GM23338 (cell line): Measurements from ENCODE around the gene PLEKHS1. TPM values are rescaled to one million over a fixed set of nuclear protein-coding genes. Genes with fewer than 3 reads are reported as not detected.

ENCODE experiments used
- ATAC-seq: fragments of 200-7000 bp; cut with Tn5 transposase; 3 replicates; pipeline ENCODE4 v1.9.1; 2020
- DNase-seq: peaks from one replicate; pipeline ENCODE4 v3.0.0-alpha.2; 2015; ENCODE audit warnings: low spot score
- H2AFZ ChIP-seq: fragments of 200-600 bp; sonication (generic); 2 replicates; pipeline ENCODE4 v1.8.0; 2016; ENCODE audit warnings: antibody characterized with exemption, mild to moderate bottlenecking, moderate library complexity
- H3F3A ChIP-seq: fragments of 200-600 bp; sonication (generic); replicated peaks from 2 replicates; pipeline ENCODE4 v1.8.0; 2017; ENCODE audit warnings: antibody characterized with exemption, mixed run types, low read depth
- H3K27ac ChIP-seq: fragments of 200-600 bp; sonication (generic); 2 replicates; pipeline ENCODE4 v1.6.1; 2016; ENCODE audit warnings: low read depth
- H3K27me3 ChIP-seq: fragments of 200-600 bp; sonication (generic); 2 replicates; pipeline ENCODE4 v1.8.0; 2016; ENCODE audit warnings: mild to moderate bottlenecking, mixed run types, moderate library complexity; ENCODE audit not compliant: insufficient read depth
- H3K36me3 ChIP-seq: fragments of 200-600 bp; sonication (generic); 2 replicates; pipeline ENCODE4 v1.8.0; 2016; ENCODE audit warnings: mild to moderate bottlenecking; ENCODE audit not compliant: insufficient read depth
- H3K4me1 ChIP-seq: fragments of 200-600 bp; sonication (generic); 2 replicates; pipeline ENCODE4 v1.8.0; 2016; ENCODE audit warnings: mild to moderate bottlenecking, moderate library complexity; ENCODE audit not compliant: insufficient read depth
- H3K4me2 ChIP-seq: fragments of 200-600 bp; sonication (generic); 2 replicates; pipeline ENCODE4 v1.7.1; 2017; ENCODE audit warnings: mixed run types
- H3K4me3 ChIP-seq: fragments of 200-600 bp; sonication (generic); 2 replicates; pipeline ENCODE4 v1.6.1; 2016; ENCODE audit warnings: mixed run types
- H3K79me2 ChIP-seq: fragments of 200-600 bp; sonication (generic); replicated peaks from 2 replicates; pipeline ENCODE4 v1.8.0; 2017; ENCODE audit warnings: mild to moderate bottlenecking; ENCODE audit not compliant: insufficient read depth
- H3K9me2 ChIP-seq: fragments of 200-600 bp; sonication (generic); 2 replicates; pipeline ENCODE4 v1.8.0; 2017; ENCODE audit not compliant: insufficient read depth
- H4K20me1 ChIP-seq: fragments of 200-600 bp; sonication (generic); replicated peaks from 2 replicates; pipeline ENCODE4 v1.8.0; 2017; ENCODE audit warnings: mild to moderate bottlenecking; ENCODE audit not compliant: insufficient read depth
- H3K27ac Mint-ChIP-seq: 2 replicates; pipeline ENCODE4 v1.8.0; 2020; ENCODE audit warnings: inconsistent platforms, mild to moderate bottlenecking, moderate library complexity, mixed read lengths
- H3K27me3 Mint-ChIP-seq: 3 replicates; pipeline ENCODE4 v1.8.0; 2022; ENCODE audit warnings: low read depth, mild to moderate bottlenecking, moderate library complexity, mixed read lengths, inconsistent platforms; ENCODE audit not compliant: insufficient read depth, poor library complexity
- H3K36me3 Mint-ChIP-seq: 3 replicates; pipeline ENCODE4 v1.8.0; 2021; ENCODE audit warnings: low read depth, mild to moderate bottlenecking, inconsistent platforms, moderate library complexity, mixed read lengths
- H3K4me1 Mint-ChIP-seq: 3 replicates; pipeline ENCODE4 v1.8.0; 2020; ENCODE audit warnings: mild to moderate bottlenecking, inconsistent platforms, mixed read lengths
- H3K4me3 Mint-ChIP-seq: 3 replicates; pipeline ENCODE4 v1.8.0; 2021; ENCODE audit warnings: moderate library complexity, mild to moderate bottlenecking, inconsistent platforms, mixed read lengths
- H3K9me3 Mint-ChIP-seq: 3 replicates; pipeline ENCODE4 v1.8.0; 2020; ENCODE audit warnings: moderate library complexity, mild to moderate bottlenecking, inconsistent platforms, mixed read lengths
- CREB1 ChIP-seq: fragments of 250-450 bp; sonication (Bioruptor Pico); IDR thresholded peaks from 2 replicates; pipeline ENCODE4 v1.5.0; 2020; ENCODE audit warnings: low read depth, mild to moderate bottlenecking, moderate library complexity
- EZH2 ChIP-seq: fragments of 200-600 bp; sonication (generic); IDR thresholded peaks from one replicate; pipeline ENCODE4 v1.8.0; 2017; ENCODE audit warnings: antibody characterized with exemption, mild to moderate bottlenecking, low read depth; ENCODE audit not compliant: unreplicated experiment
- JUNB ChIP-seq: IDR thresholded peaks from one replicate; pipeline ENCODE4 v1.6.1; 2016; ENCODE audit warnings: antibody characterized with exemption; ENCODE audit not compliant: unreplicated experiment
- NANOG ChIP-seq: IDR thresholded peaks from 2 replicates; pipeline ENCODE4 v1.6.1; 2016; ENCODE audit warnings: antibody characterized with exemption, borderline replicate concordance
- STAT1 ChIP-seq: IDR thresholded peaks from one replicate; pipeline ENCODE4 v1.6.1; 2016; ENCODE audit warnings: antibody characterized with exemption; ENCODE audit not compliant: unreplicated experiment
- ZNF114 ChIP-seq: fragments of 250-450 bp; sonication (Bioruptor Pico); IDR thresholded peaks from 2 replicates; pipeline ENCODE4 v1.5.0; 2020; ENCODE audit warnings: mild to moderate bottlenecking, moderate library complexity
- polyA plus RNA-seq: library from polyadenylated mRNA; unstranded; fragments of >200 nt; fragmentation: Nextera tagmentation; extraction: Ambion mirVana; gene quantifications from 2 replicates; pipeline ENCODE4 v1.2.1, GENCODE V29; 2016
- total RNA-seq: library from RNA; depleted of rRNA; stranded (reverse); fragments of >200 nt; shearing (Covaris generic); gene quantifications from 2 replicates; pipeline ENCODE4 v1.2.3, GENCODE V29; 2014
- TF ChIP-seq, protein P1 (sequence below), 2 experiments: fragments of 200-600 bp in 1 of 2; sonication (generic) in 1 of 2; conservative IDR thresholded peaks; 2 replicates each; pipeline versions ENCODE4 v1.5.1 to v1.6.1; 2016 to 2017; ENCODE audit warnings: antibody characterized with exemption in 2 of 2, low read depth in 2 of 2, mild to moderate bottlenecking in 2 of 2, moderate library complexity in 1 of 2
- TF ChIP-seq, protein P2 (sequence below): IDR thresholded peaks from one replicate; pipeline ENCODE4 v1.6.1; 2018; ENCODE audit warnings: antibody characterized with exemption; ENCODE audit not compliant: unreplicated experiment

PLEKHS1 gene
- total and polyA plus RNA-seq, 2 experiments from 2014 or later = not detected

DNA sequence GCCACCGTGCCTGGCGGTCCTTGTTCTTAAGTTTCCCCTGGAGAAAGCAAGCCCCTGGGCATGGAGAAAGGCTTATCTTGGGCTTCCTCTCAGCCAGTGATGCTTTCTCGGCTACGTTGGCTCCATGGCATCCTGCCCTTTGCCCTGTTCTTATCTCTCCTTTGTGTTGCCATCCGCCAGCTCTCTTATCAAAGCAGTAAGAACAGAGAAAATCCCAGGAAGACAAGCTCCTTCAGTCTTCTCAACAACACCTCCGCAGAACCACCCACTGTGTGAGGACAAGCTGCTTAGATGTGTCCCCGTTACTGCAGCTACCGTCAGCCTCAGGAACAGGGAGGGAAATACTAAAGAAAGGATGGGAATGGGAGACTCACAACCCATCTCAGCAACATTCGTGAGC, 3.3 kb downstream of the PLEKHS1 start:
- TF ChIP-seq NANOG (no peak), CREB1 (no peak), EZH2 (no peak), STAT1 (no peak)

DNA sequence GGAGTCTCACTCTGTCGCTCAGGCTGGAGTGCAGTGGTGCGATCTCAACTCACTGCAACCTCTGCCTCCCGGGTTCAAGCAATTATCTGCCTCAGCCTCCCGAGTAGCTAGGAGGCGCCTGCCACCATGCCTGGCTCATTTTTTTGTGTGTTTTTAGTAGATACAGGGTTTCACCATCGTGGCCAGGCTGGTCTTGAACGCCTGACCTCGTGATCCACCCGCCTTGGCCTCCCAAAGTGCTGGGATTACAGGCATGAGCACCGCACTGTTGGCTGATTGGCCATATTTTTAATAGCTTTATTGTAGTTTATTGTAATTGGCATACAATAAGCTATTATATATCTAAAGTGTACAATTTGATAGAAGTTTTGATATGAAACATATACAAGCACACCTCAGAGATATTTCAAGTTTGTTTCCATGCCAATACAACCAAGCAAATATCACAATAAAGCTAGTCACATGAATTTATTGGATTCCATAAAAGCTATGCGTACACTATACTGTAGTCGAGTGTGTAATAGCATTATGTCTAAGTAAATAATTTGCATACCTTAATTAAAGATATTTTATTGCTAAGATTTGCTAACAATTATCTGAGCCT, 5.6 kb downstream of the PLEKHS1 start:
- H3K4me1 Mint-ChIP-seq = no peaks in the 10 kb centered on the region
- H2AFZ ChIP-seq = no peak overlapping the region
- no peaks in the 10 kb centered on the region for H3K36me3 ChIP-seq
- no peaks in the 10 kb centered on the region for H3K79me2 ChIP-seq
- no peaks in the 10 kb centered on the region for H3K4me1 ChIP-seq
- H3K27ac ChIP-seq = no peak overlapping the region
- no peaks in the 10 kb centered on the region for H3K9me2 ChIP-seq
- H3K27ac Mint-ChIP-seq = no peak overlapping the region
- H3K4me2 ChIP-seq = no peak overlapping the region
- ATAC-seq = no peak
- no peaks in the 10 kb centered on the region for H4K20me1 ChIP-seq
- H3K9me3 Mint-ChIP-seq = no peaks in the 10 kb centered on the region
- H3K4me3 ChIP-seq = no peak overlapping the region
- no peak for TF ChIP-seq CREB1
- TF ChIP-seq, protein P1, sequence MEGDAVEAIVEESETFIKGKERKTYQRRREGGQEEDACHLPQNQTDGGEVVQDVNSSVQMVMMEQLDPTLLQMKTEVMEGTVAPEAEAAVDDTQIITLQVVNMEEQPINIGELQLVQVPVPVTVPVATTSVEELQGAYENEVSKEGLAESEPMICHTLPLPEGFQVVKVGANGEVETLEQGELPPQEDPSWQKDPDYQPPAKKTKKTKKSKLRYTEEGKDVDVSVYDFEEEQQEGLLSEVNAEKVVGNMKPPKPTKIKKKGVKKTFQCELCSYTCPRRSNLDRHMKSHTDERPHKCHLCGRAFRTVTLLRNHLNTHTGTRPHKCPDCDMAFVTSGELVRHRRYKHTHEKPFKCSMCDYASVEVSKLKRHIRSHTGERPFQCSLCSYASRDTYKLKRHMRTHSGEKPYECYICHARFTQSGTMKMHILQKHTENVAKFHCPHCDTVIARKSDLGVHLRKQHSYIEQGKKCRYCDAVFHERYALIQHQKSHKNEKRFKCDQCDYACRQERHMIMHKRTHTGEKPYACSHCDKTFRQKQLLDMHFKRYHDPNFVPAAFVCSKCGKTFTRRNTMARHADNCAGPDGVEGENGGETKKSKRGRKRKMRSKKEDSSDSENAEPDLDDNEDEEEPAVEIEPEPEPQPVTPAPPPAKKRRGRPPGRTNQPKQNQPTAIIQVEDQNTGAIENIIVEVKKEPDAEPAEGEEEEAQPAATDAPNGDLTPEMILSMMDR (conservative IDR thresholded peaks at IDR 0.05; ENCODE audit: low read depth in 2 of 2) = 0 out of 4 replicates have a peak, but pooled peaks of 1 of the 2 experiments have one; percentile 2
- no peak overlapping the region for H3K4me3 Mint-ChIP-seq
- H3K27me3 ChIP-seq = no peaks in the 10 kb centered on the region
- no peaks in the 10 kb centered on the region for H3K36me3 Mint-ChIP-seq
- no peaks in the 10 kb centered on the region for H3K27me3 Mint-ChIP-seq
- no peaks in the 10 kb centered on the region for H3F3A ChIP-seq
- DNase-seq = no peak

More for the DNA sequence above, 3.3 kb downstream of the PLEKHS1 start:
- no peak overlapping the region for H2AFZ ChIP-seq
- ATAC-seq (no peak), DNase-seq (no peak)
- no peaks in the 10 kb centered on the region for H3K27me3 Mint-ChIP-seq
- no peaks in the 10 kb centered on the region for H3K4me1 ChIP-seq
- no peak overlapping the region for H3K27ac Mint-ChIP-seq
- H4K20me1 ChIP-seq = no peaks in the 10 kb centered on the region
- H3K79me2 ChIP-seq = no peaks in the 10 kb centered on the region
- no peaks in the 10 kb centered on the region for H3F3A ChIP-seq
- H3K27me3 ChIP-seq = no peaks in the 10 kb centered on the region
- H3K4me3 ChIP-seq = no peak overlapping the region
- H3K4me3 Mint-ChIP-seq = no peak overlapping the region
- H3K4me2 ChIP-seq = no peak overlapping the region
- H3K9me2 ChIP-seq = no peaks in the 10 kb centered on the region
- H3K36me3 ChIP-seq = no peaks in the 10 kb centered on the region
- no peaks in the 10 kb centered on the region for H3K4me1 Mint-ChIP-seq
- no peaks in the 10 kb centered on the region for H3K36me3 Mint-ChIP-seq
- no peaks in the 10 kb centered on the region for H3K9me3 Mint-ChIP-seq
- no peak overlapping the region for H3K27ac ChIP-seq

GRCh38 chr10:113762083-113762482, 10.6 kb downstream of the PLEKHS1 start:
- no peak overlapping the region for H3K27ac Mint-ChIP-seq
- H3K27me3 Mint-ChIP-seq = no peaks in the 10 kb centered on the region
- Histone ChIP-seq H3K9me2 (no peaks in the 10 kb centered on the region), H3K4me3 (no peak overlapping the region), H3F3A (no peaks in the 10 kb centered on the region), H3K27ac (no peak overlapping the region), H2AFZ (no peak overlapping the region), H3K79me2 (no peaks in the 10 kb centered on the region), H3K36me3 (no peaks in the 10 kb centered on the region), H3K4me1 (no peaks in the 10 kb centered on the region), H3K27me3 (no peaks in the 10 kb centered on the region), H4K20me1 (no peaks in the 10 kb centered on the region), H3K4me2 (no peak overlapping the region)
- no peaks in the 10 kb centered on the region for H3K36me3 Mint-ChIP-seq
- no peak for ATAC-seq
- H3K4me1 Mint-ChIP-seq = no peaks in the 10 kb centered on the region
- H3K9me3 Mint-ChIP-seq = peaks cover 9% of the 10 kb centered on the region
- no peak overlapping the region for H3K4me3 Mint-ChIP-seq
- DNase-seq = no peak
- TF ChIP-seq, protein P2, sequence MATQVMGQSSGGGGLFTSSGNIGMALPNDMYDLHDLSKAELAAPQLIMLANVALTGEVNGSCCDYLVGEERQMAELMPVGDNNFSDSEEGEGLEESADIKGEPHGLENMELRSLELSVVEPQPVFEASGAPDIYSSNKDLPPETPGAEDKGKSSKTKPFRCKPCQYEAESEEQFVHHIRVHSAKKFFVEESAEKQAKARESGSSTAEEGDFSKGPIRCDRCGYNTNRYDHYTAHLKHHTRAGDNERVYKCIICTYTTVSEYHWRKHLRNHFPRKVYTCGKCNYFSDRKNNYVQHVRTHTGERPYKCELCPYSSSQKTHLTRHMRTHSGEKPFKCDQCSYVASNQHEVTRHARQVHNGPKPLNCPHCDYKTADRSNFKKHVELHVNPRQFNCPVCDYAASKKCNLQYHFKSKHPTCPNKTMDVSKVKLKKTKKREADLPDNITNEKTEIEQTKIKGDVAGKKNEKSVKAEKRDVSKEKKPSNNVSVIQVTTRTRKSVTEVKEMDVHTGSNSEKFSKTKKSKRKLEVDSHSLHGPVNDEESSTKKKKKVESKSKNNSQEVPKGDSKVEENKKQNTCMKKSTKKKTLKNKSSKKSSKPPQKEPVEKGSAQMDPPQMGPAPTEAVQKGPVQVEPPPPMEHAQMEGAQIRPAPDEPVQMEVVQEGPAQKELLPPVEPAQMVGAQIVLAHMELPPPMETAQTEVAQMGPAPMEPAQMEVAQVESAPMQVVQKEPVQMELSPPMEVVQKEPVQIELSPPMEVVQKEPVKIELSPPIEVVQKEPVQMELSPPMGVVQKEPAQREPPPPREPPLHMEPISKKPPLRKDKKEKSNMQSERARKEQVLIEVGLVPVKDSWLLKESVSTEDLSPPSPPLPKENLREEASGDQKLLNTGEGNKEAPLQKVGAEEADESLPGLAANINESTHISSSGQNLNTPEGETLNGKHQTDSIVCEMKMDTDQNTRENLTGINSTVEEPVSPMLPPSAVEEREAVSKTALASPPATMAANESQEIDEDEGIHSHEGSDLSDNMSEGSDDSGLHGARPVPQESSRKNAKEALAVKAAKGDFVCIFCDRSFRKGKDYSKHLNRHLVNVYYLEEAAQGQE = no peak
- TF ChIP-seq ZNF114 (CRISPR knock-in tag) (no peak), EZH2 (no peak), NANOG (no peak), STAT1 (no peak), JUNB (no peak)
